Stomach (tissue), 4 donors: Measurements from ENCODE around the gene GBA3.

ENCODE experiments used
- POLR2A ChIP-seq, 4 donors: fragments of 450-650 bp; IDR thresholded peaks; one replicate each; pipeline ENCODE4 v1.6.1; 2016; ENCODE audit warnings: antibody characterized with exemption in 4 of 4, control low read depth in 2 of 4, mild to moderate bottlenecking in 1 of 4, moderate library complexity in 1 of 4
- TF ChIP-seq, protein P1 (sequence below), 7 experiments: fragments of 450-650 bp in 4 of 7; fragments of 200-600 bp in 3 of 7; sonication (generic) in 3 of 7; IDR thresholded peaks; one replicate each; pipeline ENCODE4 v1.5.1; 2016 to 2019; ENCODE audit warnings: antibody characterized with exemption in 7 of 7, control low read depth in 2 of 7, mild to moderate bottlenecking in 1 of 7

DNA sequence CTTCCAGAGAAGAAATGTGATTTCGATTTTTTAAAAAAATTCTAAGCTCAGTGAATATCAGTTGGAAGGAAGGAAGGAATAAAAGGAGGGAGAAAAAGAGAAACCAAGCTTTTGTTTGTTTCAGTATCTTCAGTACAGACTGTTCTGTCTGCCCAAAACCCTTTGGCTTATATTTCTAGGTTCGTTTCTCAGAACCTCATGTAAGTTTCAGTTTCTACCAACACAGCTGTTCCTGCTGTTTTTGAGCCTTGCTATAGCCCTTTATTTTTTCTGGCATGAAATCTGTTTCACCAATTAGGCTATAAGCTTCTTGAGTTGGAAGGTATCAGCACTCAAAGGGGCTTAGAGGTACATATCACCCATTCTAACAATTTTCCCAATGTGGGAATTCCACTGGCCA lies 157.9 kb downstream of the GBA3 start:
- TF ChIP-seq, protein P1, sequence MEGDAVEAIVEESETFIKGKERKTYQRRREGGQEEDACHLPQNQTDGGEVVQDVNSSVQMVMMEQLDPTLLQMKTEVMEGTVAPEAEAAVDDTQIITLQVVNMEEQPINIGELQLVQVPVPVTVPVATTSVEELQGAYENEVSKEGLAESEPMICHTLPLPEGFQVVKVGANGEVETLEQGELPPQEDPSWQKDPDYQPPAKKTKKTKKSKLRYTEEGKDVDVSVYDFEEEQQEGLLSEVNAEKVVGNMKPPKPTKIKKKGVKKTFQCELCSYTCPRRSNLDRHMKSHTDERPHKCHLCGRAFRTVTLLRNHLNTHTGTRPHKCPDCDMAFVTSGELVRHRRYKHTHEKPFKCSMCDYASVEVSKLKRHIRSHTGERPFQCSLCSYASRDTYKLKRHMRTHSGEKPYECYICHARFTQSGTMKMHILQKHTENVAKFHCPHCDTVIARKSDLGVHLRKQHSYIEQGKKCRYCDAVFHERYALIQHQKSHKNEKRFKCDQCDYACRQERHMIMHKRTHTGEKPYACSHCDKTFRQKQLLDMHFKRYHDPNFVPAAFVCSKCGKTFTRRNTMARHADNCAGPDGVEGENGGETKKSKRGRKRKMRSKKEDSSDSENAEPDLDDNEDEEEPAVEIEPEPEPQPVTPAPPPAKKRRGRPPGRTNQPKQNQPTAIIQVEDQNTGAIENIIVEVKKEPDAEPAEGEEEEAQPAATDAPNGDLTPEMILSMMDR (IDR thresholded peaks at IDR 0.05) = no peak
- TF ChIP-seq POLR2A (IDR thresholded peaks at IDR 0.05) = no peak
